Kasumi-1 (cell line): ENCODE results near the gene PRUNE1.

ENCODE experiments used
- DNase-seq, 2 experiments: peaks; one replicate each; lab custom pipeline; 2025; lab: John Stamatoyannopoulos, UW

Gene PRUNE1

GRCh38 chr1:151005729-151006319 lies 2.4 kb upstream of the PRUNE1 start:
- DNase-seq = no peak

DNA sequence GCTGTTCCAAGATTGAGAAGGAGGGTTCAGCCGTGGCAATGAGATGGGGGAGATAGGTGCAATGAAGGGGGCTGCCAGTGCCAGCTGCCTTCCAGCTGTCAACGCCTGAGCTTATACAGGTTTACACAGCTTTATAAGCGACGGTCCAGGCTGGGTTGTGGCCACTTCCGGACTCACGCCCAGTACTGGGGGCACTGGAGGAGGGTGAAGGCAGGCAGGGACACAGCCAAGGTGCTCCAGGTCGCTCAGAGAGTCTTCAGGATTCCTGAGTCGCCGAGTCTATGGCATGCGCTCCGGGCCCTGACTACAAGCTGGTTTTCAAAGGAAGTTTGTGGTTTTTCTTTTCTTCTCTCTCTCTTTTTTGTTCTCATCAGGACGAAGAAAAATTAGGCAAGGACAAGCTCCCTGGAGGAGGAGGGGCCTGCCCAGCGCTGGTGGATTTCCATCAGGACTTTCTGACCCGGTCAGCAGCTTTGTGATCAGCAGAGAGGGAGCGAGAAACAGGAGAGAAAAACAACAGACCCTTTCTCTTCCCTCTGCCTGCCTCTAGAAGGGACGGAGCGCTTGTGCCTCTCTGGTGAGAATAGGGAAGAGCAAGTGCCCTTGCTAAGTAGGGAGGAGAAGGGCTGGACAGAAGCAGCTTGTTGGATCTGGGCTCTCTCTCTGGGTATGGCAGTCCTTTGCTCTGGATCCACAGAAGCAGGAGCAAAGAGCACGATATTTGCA lies 1.8 kb upstream of the PRUNE1 start, which contains the start of gene MINDY1:
Gene MINDY1 (minus strand): TSS at position 576 of the 726 bp plus-strand sequence. CDS start 4,285 bp downstream, outside the sequence.
- peak; percentile 95 to 96 for DNase-seq

GRCh38 chr1:151007853-151008243 lies 401 bp upstream of the PRUNE1 start:
- no peak for DNase-seq

GRCh38 chr1:151009206-151009587 lies 948 bp downstream of the PRUNE1 start:
- no peak for DNase-seq

DNA sequence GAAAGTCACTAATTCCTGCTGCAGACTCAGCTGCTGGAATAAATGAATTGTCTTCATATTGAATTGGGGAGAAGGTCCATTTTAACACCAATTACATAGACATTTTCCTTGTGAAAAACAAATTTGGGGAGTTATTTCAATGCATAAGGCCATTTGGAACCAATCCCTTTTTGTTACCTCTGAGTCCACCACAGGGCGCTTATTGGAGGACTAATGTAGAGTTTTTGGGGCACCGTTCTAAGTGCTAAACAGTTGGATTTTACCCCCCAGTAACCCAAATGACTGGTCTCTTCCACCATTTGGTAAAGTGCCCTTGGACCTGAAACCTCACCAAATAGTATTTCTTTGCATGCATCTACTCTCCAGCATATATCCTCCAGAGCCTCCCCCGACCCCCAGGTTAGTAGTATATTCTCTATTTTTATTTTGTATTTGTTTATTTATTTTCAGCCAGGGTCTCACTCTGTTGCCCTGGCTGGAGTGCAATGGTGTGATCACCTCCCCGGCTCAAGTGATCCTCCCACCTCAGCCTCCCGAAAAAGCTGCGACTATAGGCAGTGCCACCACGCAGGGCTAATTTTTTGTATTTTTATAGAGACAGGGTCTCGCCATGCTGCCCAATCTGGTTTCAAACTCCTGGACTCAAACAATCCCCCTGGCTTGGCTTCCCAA lies 1.6 kb downstream of the PRUNE1 start:
- DNase-seq = no peak

DNA sequence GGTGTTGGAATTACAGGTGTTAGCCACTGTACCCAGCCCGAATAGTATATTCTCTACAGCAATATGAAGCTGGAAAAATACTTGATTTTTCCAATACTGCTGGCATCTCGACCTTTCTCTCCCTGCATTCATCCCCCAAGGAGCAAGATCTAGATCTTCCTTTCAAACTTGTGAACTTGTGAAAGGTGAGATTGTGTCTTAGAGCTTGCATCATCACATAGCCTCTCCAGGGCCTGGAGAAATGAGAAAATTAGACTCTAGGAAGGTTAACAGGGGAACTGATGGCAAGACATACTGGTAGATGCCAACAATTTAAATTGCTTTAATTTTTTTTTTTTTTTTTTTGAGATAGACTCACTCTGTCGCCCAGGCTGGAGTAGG lies 2.1 kb downstream of the PRUNE1 start:
- no peak for DNase-seq

- DNase-seq = peak; percentile 36 to 43
Observed at GRCh38 chr1:151011154-151011850, 3.1 kb downstream of the PRUNE1 start.

- no peak for DNase-seq
Observed at GRCh38 chr1:151012684-151013471, 4.6 kb downstream of the PRUNE1 start.

DNA sequence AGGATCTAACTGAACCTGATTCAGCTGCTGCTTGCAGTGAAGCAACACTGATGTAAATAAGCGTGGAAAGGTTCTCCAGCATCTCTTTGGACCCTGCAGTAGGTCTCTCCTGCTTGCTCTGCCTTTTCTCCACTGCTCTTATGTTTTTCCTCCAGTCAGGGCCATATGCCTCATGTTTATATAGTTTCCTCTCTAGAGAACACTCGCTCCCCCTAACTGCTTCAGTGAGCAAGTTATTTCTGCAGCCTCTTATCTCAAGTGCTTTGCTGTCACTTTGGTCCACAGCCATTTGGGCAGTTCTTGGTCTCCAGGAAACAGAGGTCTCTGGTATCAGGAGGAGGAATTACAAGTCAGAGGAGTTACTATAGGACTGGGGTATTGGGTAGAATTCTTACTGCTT lies 5.3 kb downstream of the PRUNE1 start:
- no peak for DNase-seq

GRCh38 chr1:151024540-151025146 lies 16.4 kb downstream of the PRUNE1 start:
- DNase-seq = peak; percentile 75 to 77

DNA sequence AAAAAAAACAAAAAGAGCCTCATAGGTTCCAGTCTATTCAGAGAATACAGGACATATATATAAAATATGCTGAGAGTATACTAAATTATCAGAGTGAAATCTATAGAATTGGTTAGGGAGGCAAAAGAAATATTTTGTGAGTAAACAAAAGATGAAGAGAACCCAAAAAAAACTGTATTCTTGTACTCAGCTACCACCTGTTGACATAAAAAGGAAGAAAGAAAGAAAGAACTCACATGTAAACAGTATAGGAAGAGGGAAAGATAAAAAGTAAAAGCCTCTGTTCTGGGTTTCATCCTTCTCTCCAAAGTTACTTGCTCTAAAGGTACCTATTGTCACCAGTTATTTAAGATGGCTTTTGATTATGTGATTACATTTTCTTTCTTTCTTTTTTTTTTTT lies 18.2 kb downstream of the PRUNE1 start:
- no peak for DNase-seq

DNA sequence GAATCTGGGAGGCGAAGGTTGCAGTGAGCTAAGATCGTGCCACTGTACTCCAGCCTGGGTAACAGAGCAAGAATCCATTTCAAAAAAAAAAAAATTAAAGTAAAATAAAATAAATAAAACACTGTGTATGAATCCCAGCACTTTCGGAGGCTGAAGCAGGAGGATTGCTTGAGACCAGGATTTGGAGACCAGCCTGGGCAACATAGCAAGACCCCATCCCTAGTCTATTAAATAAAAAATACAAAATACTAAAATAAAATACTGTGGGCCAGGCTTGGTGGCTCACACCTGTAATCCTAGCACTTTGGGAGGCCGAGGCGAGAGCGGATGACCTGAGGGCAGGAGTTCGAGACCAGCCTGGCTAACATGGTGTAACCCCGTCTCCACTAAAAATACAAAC lies 23.9 kb downstream of the PRUNE1 start:
- no peak for DNase-seq

- DNase-seq = no peak
Observed at GRCh38 chr1:151035167-151035566, 26.9 kb downstream of the PRUNE1 start.

DNA sequence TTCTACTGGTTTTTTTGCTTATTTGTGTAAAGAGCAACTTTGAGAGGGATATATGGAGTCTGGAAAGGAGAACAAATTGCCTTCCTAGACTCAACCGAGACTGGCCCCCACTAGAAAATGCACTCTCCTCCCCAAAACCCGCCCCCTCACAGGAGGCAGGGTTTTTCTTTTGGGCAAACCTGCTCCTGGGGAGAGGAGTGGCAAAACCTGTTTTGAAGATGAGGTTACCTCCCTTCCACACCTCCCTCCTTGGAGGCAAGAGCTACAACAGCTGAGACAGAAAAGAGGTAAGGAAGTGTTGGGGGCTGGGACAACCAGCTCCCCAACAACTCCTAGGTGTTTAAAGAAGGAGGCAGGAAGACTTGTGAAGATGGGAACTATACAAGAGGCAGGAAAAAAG lies 28.1 kb downstream of the PRUNE1 start, which contains the start of gene BNIPL:
Gene BNIPL (plus strand): TSS at position 231 of the 400 bp plus-strand sequence. CDS start 140 bp downstream, at position 371.
- DNase-seq = no peak

- DNase-seq = no peak
Observed at GRCh38 chr1:151037032-151037431, 28.8 kb downstream of the PRUNE1 start.

DNA sequence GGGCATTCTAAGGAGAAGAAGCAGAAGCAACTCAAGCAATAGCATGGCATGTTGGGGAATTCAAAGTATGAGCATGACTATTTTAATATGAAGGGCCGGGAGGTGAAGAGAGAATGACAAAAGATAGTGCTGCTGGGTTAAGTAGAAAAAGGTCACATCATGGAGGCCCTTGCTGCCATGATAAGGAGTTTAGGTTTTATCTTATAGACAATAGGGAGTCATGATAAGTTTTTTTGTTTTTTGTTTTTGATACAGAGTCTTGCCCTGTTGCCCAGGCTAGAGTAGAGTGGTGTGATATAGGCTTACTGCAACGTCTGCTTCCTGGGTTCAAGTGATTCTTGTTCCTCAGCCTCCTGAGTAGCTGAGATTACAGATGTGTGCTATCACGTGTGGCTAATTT lies 31.3 kb downstream of the PRUNE1 start:
- no peak for DNase-seq

- DNase-seq = no peak
Observed at GRCh38 chr1:151043163-151043562, 34.9 kb downstream of the PRUNE1 start.

DNA sequence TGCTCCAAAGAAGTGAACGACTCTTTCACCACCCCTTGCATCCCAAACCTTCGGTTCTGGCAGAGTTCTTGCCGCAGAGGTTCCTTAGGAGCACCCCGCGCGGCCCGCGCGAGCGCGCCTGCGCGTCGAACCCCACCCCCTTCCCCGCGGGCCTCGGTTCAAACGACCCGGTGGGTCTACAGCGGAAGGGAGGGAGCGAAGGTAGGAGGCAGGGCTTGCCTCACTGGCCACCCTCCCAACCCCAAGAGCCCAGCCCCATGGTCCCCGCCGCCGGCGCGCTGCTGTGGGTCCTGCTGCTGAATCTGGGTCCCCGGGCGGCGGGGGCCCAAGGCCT lies 39.3 kb downstream of the PRUNE1 start, which contains the start of gene C1orf56:
Gene C1orf56 (plus strand): TSS at position 161 of the 334 bp plus-strand sequence. CDS start 97 bp downstream, at position 258.
- peak in 1 of 2 experiments; percentile 51 for DNase-seq

DNA sequence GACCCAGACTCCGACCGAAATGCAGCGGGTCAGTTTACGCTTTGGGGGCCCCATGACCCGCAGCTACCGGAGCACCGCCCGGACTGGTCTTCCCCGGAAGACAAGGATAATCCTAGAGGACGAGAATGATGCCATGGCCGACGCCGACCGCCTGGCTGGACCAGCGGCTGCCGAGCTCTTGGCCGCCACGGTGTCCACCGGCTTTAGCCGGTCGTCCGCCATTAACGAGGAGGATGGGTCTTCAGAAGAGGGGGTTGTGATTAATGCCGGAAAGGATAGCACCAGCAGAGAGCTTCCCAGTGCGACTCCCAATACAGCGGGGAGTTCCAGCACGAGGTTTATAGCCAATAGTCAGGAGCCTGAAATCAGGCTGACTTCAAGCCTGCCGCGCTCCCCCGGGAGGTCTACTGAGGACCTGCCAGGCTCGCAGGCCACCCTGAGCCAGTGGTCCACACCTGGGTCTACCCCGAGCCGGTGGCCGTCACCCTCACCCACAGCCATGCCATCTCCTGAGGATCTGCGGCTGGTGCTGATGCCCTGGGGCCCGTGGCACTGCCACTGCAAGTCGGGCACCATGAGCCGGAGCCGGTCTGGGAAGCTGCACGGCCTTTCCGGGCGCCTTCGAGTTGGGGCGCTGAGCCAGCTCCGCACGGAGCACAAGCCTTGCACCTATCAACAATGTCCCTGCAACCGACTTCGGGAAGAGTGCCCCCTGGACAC lies 39.8 kb downstream of the PRUNE1 start:
- DNase-seq = peak; percentile 74 to 79

GRCh38 chr1:151048645-151049032 lies 40.4 kb downstream of the PRUNE1 start:
- DNase-seq = no peak

- DNase-seq = no peak
Observed at GRCh38 chr1:151049458-151049857, 41.2 kb downstream of the PRUNE1 start.
